MM.1S (cell line): ENCODE results near the gene MARK4.

Experiments
- DNase-seq: peaks from one replicate; pipeline ENCODE4 v3.0.0-alpha.2; 2015
- H2AFZ ChIP-seq: fragments of 300-600 bp; sonication (generic); 2 replicates; pipeline ENCODE4 v1.6.0; 2016; ENCODE audit warnings: antibody characterized with exemption, low read length
- H3F3A ChIP-seq: fragments of 300-600 bp; sonication (generic); 2 replicates; pipeline ENCODE4 v1.6.1; 2016; ENCODE audit warnings: mild to moderate bottlenecking, antibody characterized with exemption, low read length, moderate library complexity, mixed read lengths; ENCODE audit not compliant: insufficient read depth
- H3K27ac ChIP-seq: fragments of 300-600 bp; sonication (generic); 2 replicates; pipeline ENCODE4 v1.5.1; 2016; ENCODE audit warnings: mild to moderate bottlenecking, low read length
- H3K27me3 ChIP-seq: fragments of 300-600 bp; sonication (generic); replicated peaks from 2 replicates; pipeline ENCODE4 v1.6.0; 2016; ENCODE audit warnings: low read length; ENCODE audit not compliant: insufficient read depth
- H3K36me3 ChIP-seq: fragments of 300-600 bp; sonication (generic); replicated peaks from 2 replicates; pipeline ENCODE4 v1.6.1; 2016; ENCODE audit warnings: mild to moderate bottlenecking, low read length, mixed read lengths; ENCODE audit not compliant: insufficient read depth
- H3K4me1 ChIP-seq: fragments of 300-600 bp; sonication (generic); 2 replicates; pipeline ENCODE4 v1.6.1; 2016; ENCODE audit warnings: low read length, mixed read lengths
- H3K4me2 ChIP-seq: fragments of 300-600 bp; sonication (generic); 2 replicates; pipeline ENCODE4 v1.6.0; 2016; ENCODE audit warnings: low read depth, low read length
- H3K4me3 ChIP-seq: fragments of 300-600 bp; sonication (generic); 2 replicates; pipeline ENCODE4 v1.5.1; 2016; ENCODE audit warnings: low read length, mixed read lengths
- H3K79me2 ChIP-seq: fragments of 300-600 bp; sonication (generic); 2 replicates; pipeline ENCODE4 v1.6.1; 2016; ENCODE audit warnings: mixed run types, low read length, mixed read lengths
- H3K9ac ChIP-seq: fragments of 300-600 bp; sonication (generic); 2 replicates; pipeline ENCODE4 v1.6.1; 2016; ENCODE audit warnings: low read length, mixed read lengths
- H3K9me2 ChIP-seq: fragments of 300-600 bp; sonication (generic); replicated peaks from 2 replicates; pipeline ENCODE4 v1.6.1; 2016; ENCODE audit warnings: mild to moderate bottlenecking, low read length, mixed read lengths; ENCODE audit not compliant: insufficient read depth
- H3K9me3 ChIP-seq: fragments of 300-600 bp; sonication (generic); replicated peaks from 2 replicates; pipeline ENCODE4 v1.6.1; 2016; ENCODE audit warnings: mild to moderate bottlenecking, low read length, mixed read lengths; ENCODE audit not compliant: insufficient read depth
- H4K20me1 ChIP-seq: fragments of 300-600 bp; sonication (generic); 2 replicates; pipeline ENCODE4 v1.6.1; 2016; ENCODE audit warnings: mild to moderate bottlenecking, low read length, moderate library complexity, mixed read lengths; ENCODE audit not compliant: insufficient read depth
- EZH2 ChIP-seq: fragments of 300-600 bp; sonication (generic); optimal IDR thresholded peaks from 2 replicates; pipeline ENCODE3; 2017; ENCODE audit warnings: low read depth, mild to moderate bottlenecking, antibody characterized with exemption, low read length, mixed read lengths
- EZH2phosphoT487 ChIP-seq: fragments of 300-600 bp; sonication (generic); IDR thresholded peaks from 2 replicates; pipeline ENCODE4 v1.6.1; 2018; ENCODE audit warnings: antibody characterized with exemption, low read length
- TF ChIP-seq, protein P1 (sequence below): fragments of 300-600 bp; sonication (generic); IDR thresholded peaks from 2 replicates; pipeline ENCODE4 v1.5.1; 2016; ENCODE audit warnings: antibody characterized with exemption, low read length, mixed read lengths

MARK4 gene

DNA sequence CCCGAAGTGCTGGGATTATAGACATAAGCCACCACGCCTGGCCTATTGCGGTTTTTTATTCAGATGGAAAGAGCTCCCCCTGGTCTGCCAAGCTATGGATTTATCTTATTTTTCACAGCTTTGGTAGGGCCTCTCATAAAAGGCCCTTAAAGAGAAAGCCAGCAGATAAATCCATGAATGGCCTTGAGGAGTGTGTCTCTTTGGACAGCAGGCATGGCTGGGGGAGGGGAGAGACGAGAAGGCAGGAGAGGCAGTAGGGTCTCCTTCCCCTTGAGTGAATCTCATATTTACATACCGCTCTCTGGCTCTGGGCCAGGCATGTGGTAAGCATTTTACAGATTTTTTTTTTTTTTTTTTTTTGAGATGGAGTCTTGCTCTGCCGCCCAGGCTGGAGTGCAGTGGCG, 25.2 kb downstream of the MARK4 start:
- TF ChIP-seq, protein P1, sequence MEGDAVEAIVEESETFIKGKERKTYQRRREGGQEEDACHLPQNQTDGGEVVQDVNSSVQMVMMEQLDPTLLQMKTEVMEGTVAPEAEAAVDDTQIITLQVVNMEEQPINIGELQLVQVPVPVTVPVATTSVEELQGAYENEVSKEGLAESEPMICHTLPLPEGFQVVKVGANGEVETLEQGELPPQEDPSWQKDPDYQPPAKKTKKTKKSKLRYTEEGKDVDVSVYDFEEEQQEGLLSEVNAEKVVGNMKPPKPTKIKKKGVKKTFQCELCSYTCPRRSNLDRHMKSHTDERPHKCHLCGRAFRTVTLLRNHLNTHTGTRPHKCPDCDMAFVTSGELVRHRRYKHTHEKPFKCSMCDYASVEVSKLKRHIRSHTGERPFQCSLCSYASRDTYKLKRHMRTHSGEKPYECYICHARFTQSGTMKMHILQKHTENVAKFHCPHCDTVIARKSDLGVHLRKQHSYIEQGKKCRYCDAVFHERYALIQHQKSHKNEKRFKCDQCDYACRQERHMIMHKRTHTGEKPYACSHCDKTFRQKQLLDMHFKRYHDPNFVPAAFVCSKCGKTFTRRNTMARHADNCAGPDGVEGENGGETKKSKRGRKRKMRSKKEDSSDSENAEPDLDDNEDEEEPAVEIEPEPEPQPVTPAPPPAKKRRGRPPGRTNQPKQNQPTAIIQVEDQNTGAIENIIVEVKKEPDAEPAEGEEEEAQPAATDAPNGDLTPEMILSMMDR, result no peak
- TF ChIP-seq EZH2phosphoT487 (no peak), EZH2 (no peak)
- H2AFZ ChIP-seq, result no peak overlapping the region
- no peak overlapping the region for H3K9ac ChIP-seq
- no peaks in the 10 kb centered on the region for H3K4me1 ChIP-seq
- no peaks in the 10 kb centered on the region for H4K20me1 ChIP-seq
- DNase-seq, result no peak
- H3K9me2 ChIP-seq, result no peaks in the 10 kb centered on the region
- H3K4me3 ChIP-seq, result no peak overlapping the region
- H3K36me3 ChIP-seq, result no peaks in the 10 kb centered on the region
- no peak overlapping the region for H3K4me2 ChIP-seq
- H3K27ac ChIP-seq, result no peak overlapping the region
- no peaks in the 10 kb centered on the region for H3F3A ChIP-seq
- no peaks in the 10 kb centered on the region for H3K79me2 ChIP-seq
- H3K9me3 ChIP-seq, result no peaks in the 10 kb centered on the region
- no peaks in the 10 kb centered on the region for H3K27me3 ChIP-seq

DNA sequence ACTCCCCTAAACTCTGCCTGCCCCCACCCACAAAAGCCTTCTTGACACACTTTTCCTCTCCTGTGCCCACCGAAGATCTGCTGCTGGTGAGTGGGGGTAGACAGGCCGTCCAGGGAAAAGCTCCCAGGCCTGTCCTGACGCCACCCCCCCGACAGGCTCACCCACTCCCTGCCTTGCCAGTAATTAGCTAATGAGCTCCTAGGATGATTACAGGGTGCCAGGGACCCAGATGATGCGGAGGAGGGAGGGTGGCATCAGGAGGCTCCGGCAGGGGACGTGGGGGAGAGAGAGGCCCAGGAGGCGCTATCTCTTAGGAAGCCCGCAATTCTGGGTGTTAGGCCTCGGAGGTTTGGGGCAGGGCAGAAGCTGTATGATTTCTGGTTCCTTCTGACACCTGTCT, 27.0 kb downstream of the MARK4 start:
- no peaks in the 10 kb centered on the region for H3K79me2 ChIP-seq
- no peaks in the 10 kb centered on the region for H3K27me3 ChIP-seq
- H3K27ac ChIP-seq, result no peak overlapping the region
- no peak overlapping the region for H3K4me3 ChIP-seq
- no peak overlapping the region for H2AFZ ChIP-seq
- no peaks in the 10 kb centered on the region for H3K9me3 ChIP-seq
- no peaks in the 10 kb centered on the region for H3K36me3 ChIP-seq
- H3F3A ChIP-seq, result no peaks in the 10 kb centered on the region
- DNase-seq, result no peak
- H3K9me2 ChIP-seq, result no peaks in the 10 kb centered on the region
- no peak overlapping the region for H3K9ac ChIP-seq
- no peak overlapping the region for H3K4me2 ChIP-seq
- H4K20me1 ChIP-seq, result no peaks in the 10 kb centered on the region
- H3K4me1 ChIP-seq, result no peaks in the 10 kb centered on the region
- TF ChIP-seq EZH2, result no peak
- TF ChIP-seq, protein P1, result no peak
- no peak for TF ChIP-seq EZH2phosphoT487

DNA sequence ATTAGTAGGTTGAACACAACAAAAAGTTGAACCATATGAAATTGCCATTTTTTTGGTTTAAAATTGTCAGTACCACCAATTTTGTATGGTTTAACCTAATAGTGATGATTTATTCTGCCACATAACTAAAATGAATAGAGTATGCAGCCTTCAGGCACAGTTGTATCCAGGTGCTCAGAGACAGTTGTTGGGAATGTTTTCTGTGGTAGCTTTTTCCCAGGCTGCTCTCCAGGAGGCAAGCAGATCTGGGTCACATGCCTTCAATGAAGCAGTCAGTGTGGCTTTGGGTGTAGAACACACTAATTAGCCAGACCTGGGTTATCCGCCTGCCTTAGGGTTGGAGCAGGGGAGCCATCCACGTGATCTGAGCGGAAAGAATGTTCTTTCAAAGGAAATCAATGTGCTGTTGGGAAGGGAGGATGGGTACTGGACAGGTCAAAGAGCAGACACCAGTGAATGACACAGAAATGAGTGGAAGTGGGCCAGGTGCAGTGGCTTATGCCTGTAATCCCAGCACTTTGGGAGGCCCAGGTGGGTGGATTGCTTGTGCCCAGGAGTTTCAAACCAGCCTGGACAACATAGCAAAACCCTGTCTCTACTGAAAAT, 28.6 kb downstream of the MARK4 start:
- H3K4me3 ChIP-seq, result no peak overlapping the region
- H3K9me2 ChIP-seq, result no peaks in the 10 kb centered on the region
- no peak overlapping the region for H3K9ac ChIP-seq
- TF ChIP-seq, protein P1, result no peak
- TF ChIP-seq EZH2phosphoT487 (no peak), EZH2 (no peak)
- no peaks in the 10 kb centered on the region for H4K20me1 ChIP-seq
- H3K4me1 ChIP-seq, result no peaks in the 10 kb centered on the region
- no peak overlapping the region for H3K27ac ChIP-seq
- no peaks in the 10 kb centered on the region for H3K36me3 ChIP-seq
- no peaks in the 10 kb centered on the region for H3K27me3 ChIP-seq
- DNase-seq, result no peak
- H3K4me2 ChIP-seq, result no peak overlapping the region
- H2AFZ ChIP-seq, result no peak overlapping the region
- H3F3A ChIP-seq, result no peaks in the 10 kb centered on the region
- H3K79me2 ChIP-seq, result no peaks in the 10 kb centered on the region
- no peaks in the 10 kb centered on the region for H3K9me3 ChIP-seq
